ENCODE data around the gene SVOPL. TPM values are rescaled to one million over a fixed set of nuclear protein-coding genes. Genes with fewer than 3 reads are reported as not detected.
A peak's percentile ranks its signal among the peaks of the same experiment; 100 is the strongest.
"Not testable (repeated sequence)": the region's sequence is repeated elsewhere in the genome, so short reads cannot be mapped to it uniquely, and the experiment has no call there.

The SVOPL gene
- total RNA-seq, 2 experiments from 2014 or later = 3.5 to 4.3 TPM

GRCh38 chr7:138731733-138732132 lies 30.6 kb upstream of the SVOPL start:
- H3K4me3 Mint-ChIP-seq; DNase-seq; CTCF ChIA-PET; H3K4me1 Mint-ChIP-seq (ENCODE audit: low read depth); H3K36me3 Mint-ChIP-seq (ENCODE audit: low read depth); H3K27ac Mint-ChIP-seq; H3K9me3 Mint-ChIP-seq (ENCODE audit: insufficient read depth); ATAC-seq; POLR2A ChIA-PET; H3K27me3 Mint-ChIP-seq (ENCODE audit: low read depth): not testable (repeated sequence)

- ATAC-seq = no peak
- Mint-ChIP-seq H3K27me3 (ENCODE audit: low read depth) (no peaks in the 10 kb centered on the region), H3K27ac (no peak overlapping the region), H3K4me3 (no peak overlapping the region), H3K4me1 (ENCODE audit: low read depth) (no peaks in the 10 kb centered on the region), H3K36me3 (ENCODE audit: low read depth) (no peaks in the 10 kb centered on the region), H3K9me3 (ENCODE audit: insufficient read depth) (no peaks in the 10 kb centered on the region)
- no peak for DNase-seq
- ChIA-PET CTCF (interaction anchor here (1.3 kb wide), 1 partner anchor 9 kb away, joined by 4 read pairs; no protein-coding TSS in a partner anchor), POLR2A (no interaction called here)
These were observed 28.3 kb upstream of the SVOPL start for GRCh38 chr7:138729444-138729843.

- Mint-ChIP-seq H3K36me3 (ENCODE audit: low read depth) (no peaks in the 10 kb centered on the region), H3K4me3 (no peak overlapping the region), H3K9me3 (ENCODE audit: insufficient read depth) (no peaks in the 10 kb centered on the region), H3K27me3 (ENCODE audit: low read depth) (no peaks in the 10 kb centered on the region), H3K27ac (no peak overlapping the region), H3K4me1 (ENCODE audit: low read depth) (no peaks in the 10 kb centered on the region)
- ATAC-seq (no peak), DNase-seq (no peak)
- ChIA-PET POLR2A (no interaction called here), CTCF (interaction anchor here (1.1 to 1.7 kb wide), 2 partner anchors 11 to 1071 kb away, joined by 3 to 4 read pairs; no protein-coding TSS in a partner anchor)
These were observed 26.4 kb upstream of the SVOPL start for GRCh38 chr7:138727336-138728099.

- no peaks in the 10 kb centered on the region for H3K9me3 Mint-ChIP-seq (ENCODE audit: insufficient read depth)
- no peak overlapping the region for H3K27ac Mint-ChIP-seq
- no peaks in the 10 kb centered on the region for H3K27me3 Mint-ChIP-seq (ENCODE audit: low read depth)
- ChIA-PET POLR2A (no interaction called here), CTCF (interaction anchor here (1.7 kb wide), 1 partner anchor 12 kb away, joined by 4 read pairs; no protein-coding TSS in a partner anchor)
- H3K4me1 Mint-ChIP-seq (ENCODE audit: low read depth) = no peaks in the 10 kb centered on the region
- H3K36me3 Mint-ChIP-seq (ENCODE audit: low read depth) = no peaks in the 10 kb centered on the region
- ATAC-seq (no peak), DNase-seq (no peak)
- H3K4me3 Mint-ChIP-seq = no peak overlapping the region
These were observed 25.1 kb upstream of the SVOPL start for GRCh38 chr7:138726288-138726687.

GRCh38 chr7:138720286-138720685 lies 19.1 kb upstream of the SVOPL start:
- no peak for DNase-seq
- ChIA-PET POLR2A (no interaction called here), CTCF (interaction anchor here (2.2 kb wide), 1 partner anchor 18 kb away, joined by 9 read pairs; no protein-coding TSS in a partner anchor)
- Mint-ChIP-seq H3K27me3 (ENCODE audit: low read depth) (peaks cover 14% of the 10 kb centered on the region), H3K9me3 (ENCODE audit: insufficient read depth) (no peaks in the 10 kb centered on the region), H3K4me1 (ENCODE audit: low read depth) (peaks cover 12% of the 10 kb centered on the region), H3K36me3 (ENCODE audit: low read depth) (no peaks in the 10 kb centered on the region), H3K27ac (no peak overlapping the region), H3K4me3 (no peak overlapping the region)
- no peak for ATAC-seq

- Mint-ChIP-seq H3K27me3 (ENCODE audit: low read depth) (peaks cover 18% of the 10 kb centered on the region), H3K4me1 (ENCODE audit: low read depth) (peaks cover 21% of the 10 kb centered on the region), H3K9me3 (ENCODE audit: insufficient read depth) (no peaks in the 10 kb centered on the region), H3K36me3 (ENCODE audit: low read depth) (no peaks in the 10 kb centered on the region), H3K4me3 (peak overlapping the region; percentile 4), H3K27ac (peak overlapping the region; percentile 33)
- CTCF ChIA-PET = interaction anchor here (0.6 to 1.4 kb wide), 2 partner anchors 22 to 40 kb away, joined by 3 to 9 read pairs; no protein-coding TSS in a partner anchor
- POLR2A ChIA-PET = interaction anchor here (0.6 kb wide), 1 partner anchor 122 kb away, joined by 4 read pairs; no protein-coding TSS in a partner anchor
- DNase-seq (no peak), ATAC-seq (no peak)
These were observed 15.7 kb upstream of the SVOPL start for GRCh38 chr7:138716889-138717288.

- H3K36me3 Mint-ChIP-seq (ENCODE audit: low read depth) = no peaks in the 10 kb centered on the region
- no peak for DNase-seq
- H3K27me3 Mint-ChIP-seq (ENCODE audit: low read depth) = peaks cover 18% of the 10 kb centered on the region
- ChIA-PET POLR2A (no interaction called here), CTCF (no interaction called here)
- no peak for ATAC-seq
- no peak overlapping the region for H3K4me3 Mint-ChIP-seq
- peaks cover 19% of the 10 kb centered on the region for H3K4me1 Mint-ChIP-seq (ENCODE audit: low read depth)
- H3K27ac Mint-ChIP-seq = no peak overlapping the region
- H3K9me3 Mint-ChIP-seq (ENCODE audit: insufficient read depth) = no peaks in the 10 kb centered on the region
These were observed 12.0 kb upstream of the SVOPL start for GRCh38 chr7:138713191-138713590.

- H3K4me3 Mint-ChIP-seq = no peak overlapping the region
- ChIA-PET POLR2A (no interaction called here), CTCF (no interaction called here)
- H3K9me3 Mint-ChIP-seq (ENCODE audit: insufficient read depth) = no peaks in the 10 kb centered on the region
- peaks cover 13% of the 10 kb centered on the region for H3K27me3 Mint-ChIP-seq (ENCODE audit: low read depth)
- no peak for ATAC-seq
- peaks cover 14% of the 10 kb centered on the region for H3K4me1 Mint-ChIP-seq (ENCODE audit: low read depth)
- no peaks in the 10 kb centered on the region for H3K36me3 Mint-ChIP-seq (ENCODE audit: low read depth)
- DNase-seq = no peak
- H3K27ac Mint-ChIP-seq = no peak overlapping the region
These were observed 11.5 kb upstream of the SVOPL start for GRCh38 chr7:138712652-138713051.

- H3K4me1 Mint-ChIP-seq (ENCODE audit: low read depth) = peaks cover 10% of the 10 kb centered on the region
- ATAC-seq (no peak), DNase-seq (no peak)
- ChIA-PET CTCF (no interaction called here), POLR2A (no interaction called here)
- peaks cover 4% of the 10 kb centered on the region for H3K27me3 Mint-ChIP-seq (ENCODE audit: low read depth)
- no peak overlapping the region for H3K27ac Mint-ChIP-seq
- no peaks in the 10 kb centered on the region for H3K9me3 Mint-ChIP-seq (ENCODE audit: insufficient read depth)
- no peak overlapping the region for H3K4me3 Mint-ChIP-seq
- H3K36me3 Mint-ChIP-seq (ENCODE audit: low read depth) = no peaks in the 10 kb centered on the region
These were observed 9.6 kb upstream of the SVOPL start for GRCh38 chr7:138710536-138711385.

GRCh38 chr7:138705167-138705566 lies 4.0 kb upstream of the SVOPL start:
- H3K4me1 Mint-ChIP-seq (ENCODE audit: low read depth) = no peaks in the 10 kb centered on the region
- no peak overlapping the region for H3K4me3 Mint-ChIP-seq
- no peak overlapping the region for H3K27ac Mint-ChIP-seq
- H3K27me3 Mint-ChIP-seq (ENCODE audit: low read depth) = no peaks in the 10 kb centered on the region
- no peak for ATAC-seq
- no peaks in the 10 kb centered on the region for H3K9me3 Mint-ChIP-seq (ENCODE audit: insufficient read depth)
- POLR2A ChIA-PET = no interaction called here
- H3K36me3 Mint-ChIP-seq (ENCODE audit: low read depth) = no peaks in the 10 kb centered on the region
- DNase-seq = no peak
- CTCF ChIA-PET = no interaction called here

- ChIA-PET CTCF (no interaction called here), POLR2A (no interaction called here)
- H3K27me3 Mint-ChIP-seq (ENCODE audit: low read depth) = no peaks in the 10 kb centered on the region
- no peaks in the 10 kb centered on the region for H3K9me3 Mint-ChIP-seq (ENCODE audit: insufficient read depth)
- H3K36me3 Mint-ChIP-seq (ENCODE audit: low read depth) = no peaks in the 10 kb centered on the region
- DNase-seq (no peak), ATAC-seq (no peak)
- H3K4me1 Mint-ChIP-seq (ENCODE audit: low read depth) = no peaks in the 10 kb centered on the region
- no peak overlapping the region for H3K27ac Mint-ChIP-seq
- no peak overlapping the region for H3K4me3 Mint-ChIP-seq
These were observed 368 bp upstream of the SVOPL start for GRCh38 chr7:138701537-138701923.

GRCh38 chr7:138699661-138700060 lies 1.5 kb downstream of the SVOPL start:
- DNase-seq = no peak
- no peaks in the 10 kb centered on the region for H3K9me3 Mint-ChIP-seq (ENCODE audit: insufficient read depth)
- no peaks in the 10 kb centered on the region for H3K4me1 Mint-ChIP-seq (ENCODE audit: low read depth)
- no peak overlapping the region for H3K4me3 Mint-ChIP-seq
- H3K27ac Mint-ChIP-seq = no peak overlapping the region
- no peaks in the 10 kb centered on the region for H3K27me3 Mint-ChIP-seq (ENCODE audit: low read depth)
- CTCF ChIA-PET = no interaction called here
- ATAC-seq = no peak
- no peaks in the 10 kb centered on the region for H3K36me3 Mint-ChIP-seq (ENCODE audit: low read depth)
- POLR2A ChIA-PET = no interaction called here

Measured in activated CD8-positive, alpha-beta T cell treated with anti-CD3 and anti-CD28 coated beads, Interleukin-2, amount 10 ng/mL, durations not matched to agents 7 days and 5 days (primary cell).